Neural crest cell (in vitro differentiated cells): ENCODE data around the gene SMC1B. TPM values are rescaled to one million over a fixed set of nuclear protein-coding genes. Genes with fewer than 3 reads are reported as not detected.

Experiments used
- DNase-seq: peaks from one replicate; pipeline ENCODE4 v3.0.0; 2021; ENCODE audit warnings: low read depth, mixed read lengths, low spot score
- H3K27ac Mint-ChIP-seq: one replicate; pipeline ENCODE4 v1.8.0; 2021; ENCODE audit warnings: mild to moderate bottlenecking, mixed read lengths; ENCODE audit not compliant: unreplicated experiment
- H3K27me3 Mint-ChIP-seq: 2 replicates; pipeline ENCODE4 v1.8.0; 2021; ENCODE audit warnings: low read depth, mild to moderate bottlenecking, mixed read lengths
- H3K36me3 Mint-ChIP-seq: 2 replicates; pipeline ENCODE4 v1.8.0; 2021; ENCODE audit warnings: low read depth, mild to moderate bottlenecking, mixed read lengths
- H3K4me1 Mint-ChIP-seq: 2 replicates; pipeline ENCODE4 v1.8.0; 2021; ENCODE audit warnings: mixed read lengths
- H3K4me3 Mint-ChIP-seq: one replicate; pipeline ENCODE4 v1.8.0; 2021; ENCODE audit warnings: mild to moderate bottlenecking, mixed read lengths
- H3K9me3 Mint-ChIP-seq: 2 replicates; pipeline ENCODE4 v1.8.0; 2021; ENCODE audit warnings: mixed read lengths
- total RNA-seq: library from RNA; stranded (reverse); gene quantifications from 2 replicates; pipeline ENCODE4 v1.2.1, GENCODE V29; 2021
- TF ChIP-seq, protein P1 (sequence below): fragments of 200-600 bp; sonication (generic); conservative IDR thresholded peaks from 2 replicates; pipeline ENCODE4 v1.5.0; 2021; ENCODE audit warnings: antibody characterized with exemption, mild to moderate bottlenecking

SMC1B gene
- total RNA-seq, 1 donor from 2014 or later: not detected

DNA sequence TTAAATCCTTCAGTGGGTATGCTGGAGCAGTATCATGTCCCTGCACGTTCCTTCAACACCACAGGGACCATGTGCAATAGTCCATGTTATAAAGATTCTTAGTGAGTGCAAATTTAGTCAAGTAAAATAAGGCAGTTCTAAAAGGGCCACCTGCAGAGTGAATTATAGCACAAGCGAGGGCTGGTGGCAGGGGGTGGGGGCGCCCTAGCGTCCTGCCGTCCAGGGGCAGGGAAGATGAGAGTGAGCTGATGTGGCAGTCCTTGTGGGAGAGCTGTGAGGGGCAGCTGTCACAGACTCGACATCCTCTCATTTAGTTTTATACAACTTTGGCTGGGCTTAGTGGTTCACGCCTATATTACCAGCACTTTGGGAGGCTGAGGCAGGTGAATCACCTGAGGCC lies 74.6 kb downstream of the SMC1B start:
- H3K9me3 Mint-ChIP-seq: no peaks in the 10 kb centered on the region
- no peak for DNase-seq
- H3K27ac Mint-ChIP-seq: no peak overlapping the region
- no peak overlapping the region for H3K4me3 Mint-ChIP-seq
- TF ChIP-seq, protein P1, sequence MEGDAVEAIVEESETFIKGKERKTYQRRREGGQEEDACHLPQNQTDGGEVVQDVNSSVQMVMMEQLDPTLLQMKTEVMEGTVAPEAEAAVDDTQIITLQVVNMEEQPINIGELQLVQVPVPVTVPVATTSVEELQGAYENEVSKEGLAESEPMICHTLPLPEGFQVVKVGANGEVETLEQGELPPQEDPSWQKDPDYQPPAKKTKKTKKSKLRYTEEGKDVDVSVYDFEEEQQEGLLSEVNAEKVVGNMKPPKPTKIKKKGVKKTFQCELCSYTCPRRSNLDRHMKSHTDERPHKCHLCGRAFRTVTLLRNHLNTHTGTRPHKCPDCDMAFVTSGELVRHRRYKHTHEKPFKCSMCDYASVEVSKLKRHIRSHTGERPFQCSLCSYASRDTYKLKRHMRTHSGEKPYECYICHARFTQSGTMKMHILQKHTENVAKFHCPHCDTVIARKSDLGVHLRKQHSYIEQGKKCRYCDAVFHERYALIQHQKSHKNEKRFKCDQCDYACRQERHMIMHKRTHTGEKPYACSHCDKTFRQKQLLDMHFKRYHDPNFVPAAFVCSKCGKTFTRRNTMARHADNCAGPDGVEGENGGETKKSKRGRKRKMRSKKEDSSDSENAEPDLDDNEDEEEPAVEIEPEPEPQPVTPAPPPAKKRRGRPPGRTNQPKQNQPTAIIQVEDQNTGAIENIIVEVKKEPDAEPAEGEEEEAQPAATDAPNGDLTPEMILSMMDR: no peak
- peaks cover 21% of the 10 kb centered on the region for H3K4me1 Mint-ChIP-seq
- H3K27me3 Mint-ChIP-seq: no peaks in the 10 kb centered on the region
- H3K36me3 Mint-ChIP-seq: peaks cover 6% of the 10 kb centered on the region

DNA sequence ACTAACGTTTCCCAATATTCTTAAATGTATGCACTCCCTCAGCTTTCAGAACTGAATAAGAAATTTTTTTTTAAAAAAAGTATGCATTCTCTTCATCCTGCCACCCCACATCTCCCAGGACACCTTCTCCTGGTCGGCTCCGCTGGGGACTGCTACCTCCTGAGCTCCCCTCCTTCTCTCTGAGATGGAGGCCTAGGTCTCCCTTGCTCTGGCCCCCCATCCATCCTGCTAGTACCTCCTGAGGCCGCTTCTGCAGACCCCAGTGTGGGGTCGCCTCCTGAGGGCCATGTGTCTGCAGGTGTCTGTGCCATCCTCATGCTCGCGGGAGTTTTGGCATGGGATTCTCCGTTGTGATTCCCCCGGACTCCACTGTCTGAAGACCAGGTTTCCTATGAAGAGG lies 75.9 kb downstream of the SMC1B start:
- Mint-ChIP-seq H3K27me3 (no peaks in the 10 kb centered on the region), H3K27ac (no peak overlapping the region)
- TF ChIP-seq, protein P1: no peak

DNA sequence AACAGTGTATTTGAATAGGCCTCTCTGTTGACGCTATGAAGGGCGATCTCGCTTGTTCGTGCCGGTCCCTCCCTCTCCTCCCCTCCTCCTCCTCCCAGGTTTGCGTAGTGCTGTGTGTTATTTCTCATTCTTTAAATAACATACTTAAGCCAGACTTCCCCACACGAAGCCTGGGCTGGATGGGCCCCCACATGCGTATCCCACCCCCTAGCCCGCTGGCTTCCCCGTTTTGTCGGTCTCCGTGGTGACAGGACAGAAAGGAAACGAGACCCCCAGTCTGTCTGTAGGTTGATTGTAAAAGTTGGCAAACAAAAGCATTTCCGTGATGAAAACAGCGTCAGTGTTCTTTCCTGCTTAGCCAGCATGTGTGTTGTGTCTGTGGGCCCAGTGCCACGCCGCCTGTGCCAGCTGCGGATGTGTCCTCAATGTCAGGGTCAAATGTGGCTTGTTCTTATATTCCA lies 76.4 kb downstream of the SMC1B start:
- no peaks in the 10 kb centered on the region for H3K27me3 Mint-ChIP-seq
- H3K4me3 Mint-ChIP-seq: peak overlapping the region; percentile 12
- TF ChIP-seq, protein P1: no peak
- peaks cover 21% of the 10 kb centered on the region for H3K4me1 Mint-ChIP-seq
- H3K36me3 Mint-ChIP-seq: peaks cover 6% of the 10 kb centered on the region
- no peak for DNase-seq
- no peaks in the 10 kb centered on the region for H3K9me3 Mint-ChIP-seq
- no peak overlapping the region for H3K27ac Mint-ChIP-seq

More for the DNA sequence above, 75.9 kb downstream of the SMC1B start:
- DNase-seq: no peak
- Mint-ChIP-seq H3K9me3 (no peaks in the 10 kb centered on the region), H3K36me3 (peaks cover 6% of the 10 kb centered on the region), H3K4me3 (no peak overlapping the region), H3K4me1 (peaks cover 21% of the 10 kb centered on the region)

DNA sequence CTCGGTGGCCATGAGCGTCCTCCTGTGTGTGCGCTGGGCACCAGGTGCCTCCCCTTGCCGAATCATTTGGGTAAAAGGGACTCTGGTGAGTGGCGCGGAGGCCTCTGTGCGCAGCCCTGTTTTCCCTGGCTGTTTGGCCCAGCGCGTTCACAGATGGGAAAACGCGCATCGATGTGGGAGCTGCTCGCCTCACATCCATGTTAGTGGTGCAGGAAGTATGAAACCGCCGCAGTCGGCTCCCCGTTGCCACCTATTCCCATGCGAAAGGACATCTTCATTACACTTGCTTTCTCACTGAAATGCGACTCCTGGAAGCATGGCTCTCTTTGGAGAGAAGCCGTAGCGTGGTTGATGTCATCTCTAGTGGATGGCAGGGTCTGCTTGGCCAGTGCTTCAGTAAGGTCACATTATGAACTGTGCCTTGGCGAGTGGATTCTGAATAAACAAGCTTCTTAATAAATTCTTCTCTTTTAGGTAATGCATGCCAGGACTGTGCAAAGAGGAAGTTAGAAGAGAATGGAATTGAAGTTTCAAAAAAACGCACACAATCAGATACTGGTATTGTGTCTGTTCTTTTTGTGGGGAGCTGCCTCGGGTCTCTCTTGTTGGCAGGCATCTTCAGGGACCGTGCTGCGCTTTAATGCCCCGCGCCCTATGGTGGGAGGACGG lies 77.4 kb downstream of the SMC1B start:
- no peaks in the 10 kb centered on the region for H3K27me3 Mint-ChIP-seq
- no peaks in the 10 kb centered on the region for H3K9me3 Mint-ChIP-seq
- H3K4me3 Mint-ChIP-seq: no peak overlapping the region
- peaks cover 21% of the 10 kb centered on the region for H3K4me1 Mint-ChIP-seq
- peak overlapping the region; percentile 43 for H3K27ac Mint-ChIP-seq
- peaks cover 6% of the 10 kb centered on the region for H3K36me3 Mint-ChIP-seq
- no peak for DNase-seq
- TF ChIP-seq, protein P1: no peak

DNA sequence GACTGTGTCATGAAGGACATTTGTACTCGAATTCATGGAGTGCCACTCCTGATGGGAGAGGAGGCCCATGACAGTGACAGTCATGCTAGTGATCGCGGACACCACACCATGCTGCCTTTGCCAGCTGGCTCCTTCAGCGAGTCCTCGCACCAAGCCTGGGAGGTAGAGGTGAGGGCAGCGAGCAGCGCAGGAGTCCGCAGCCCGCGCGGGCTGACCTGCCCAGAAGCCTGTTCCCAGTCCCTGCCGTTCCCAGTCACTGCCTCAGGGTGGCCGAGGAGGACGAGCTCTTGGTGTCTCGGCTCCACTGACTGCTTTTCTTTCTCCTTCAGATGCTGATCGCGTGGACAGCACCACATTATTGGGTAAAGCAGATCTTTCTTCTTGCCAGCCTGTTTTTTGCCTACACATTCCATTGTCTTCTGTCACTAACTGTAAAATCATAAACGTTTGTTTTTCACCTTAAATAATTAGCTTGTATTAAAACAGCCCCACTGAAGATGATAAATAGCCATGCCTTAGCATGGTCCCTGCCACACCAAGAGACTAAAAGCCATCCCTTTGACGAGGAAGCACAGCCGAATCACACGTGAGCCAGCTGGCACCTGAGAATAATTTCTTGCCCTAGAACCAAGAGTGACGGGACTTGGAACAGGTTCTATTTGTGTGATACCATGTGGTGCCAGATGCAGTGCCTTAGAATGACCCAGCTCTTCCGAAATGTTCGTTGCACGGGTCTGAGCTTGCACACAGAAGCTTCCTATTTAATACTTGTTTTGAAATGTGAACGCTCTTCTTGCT lies 78.2 kb downstream of the SMC1B start:
- H3K4me3 Mint-ChIP-seq: no peak overlapping the region
- peaks cover 21% of the 10 kb centered on the region for H3K4me1 Mint-ChIP-seq
- no peaks in the 10 kb centered on the region for H3K9me3 Mint-ChIP-seq
- H3K36me3 Mint-ChIP-seq: peaks cover 2% of the 10 kb centered on the region
- H3K27ac Mint-ChIP-seq: no peak overlapping the region
- no peak for DNase-seq
- TF ChIP-seq, protein P1: peak; percentile 36
- H3K27me3 Mint-ChIP-seq: no peaks in the 10 kb centered on the region
